Brain pericyte (primary cell): ENCODE data around the gene SNU13.
"Not testable (repeated sequence)": the region's sequence is repeated elsewhere in the genome, so short reads cannot be mapped to it uniquely, and the experiment has no call there.

ENCODE experiments used
- DNase-seq: peaks from one replicate; pipeline ENCODE4 v3.0.0-alpha.2; 2012; ENCODE audit warnings: low read depth, low spot score

The SNU13 gene

GRCh38 chr22:41642331-41643110, 46.1 kb downstream of the SNU13 start:
- no peak for DNase-seq

GRCh38 chr22:41641854-41642253, 46.8 kb downstream of the SNU13 start:
- no peak for DNase-seq

GRCh38 chr22:41638748-41639147, 49.9 kb downstream of the SNU13 start:
- DNase-seq, result no peak

- no peak for DNase-seq
Measured at GRCh38 chr22:41638124-41638523, 50.5 kb downstream of the SNU13 start.

GRCh38 chr22:41637623-41638022, 51.0 kb downstream of the SNU13 start:
- not testable (repeated sequence) for DNase-seq

- no peak for DNase-seq
Measured at GRCh38 chr22:41636467-41636866, 52.2 kb downstream of the SNU13 start.

- DNase-seq, result not testable (repeated sequence)
Measured at GRCh38 chr22:41634610-41635009, 54.1 kb downstream of the SNU13 start.

- not testable (repeated sequence) for DNase-seq
Measured at GRCh38 chr22:41631615-41632014, 57.1 kb downstream of the SNU13 start.

GRCh38 chr22:41631115-41631514, 57.6 kb downstream of the SNU13 start:
- not testable (repeated sequence) for DNase-seq

- no peak for DNase-seq
Measured at GRCh38 chr22:41625577-41625976, 63.1 kb downstream of the SNU13 start.
